ENCODE results near the gene CCDC91. TPM values are rescaled to one million over a fixed set of nuclear protein-coding genes. Genes with fewer than 3 reads are reported as not detected.

The CCDC91 gene
- total RNA-seq, 1 donor from 2014 or later, result 76.6 TPM

DNA sequence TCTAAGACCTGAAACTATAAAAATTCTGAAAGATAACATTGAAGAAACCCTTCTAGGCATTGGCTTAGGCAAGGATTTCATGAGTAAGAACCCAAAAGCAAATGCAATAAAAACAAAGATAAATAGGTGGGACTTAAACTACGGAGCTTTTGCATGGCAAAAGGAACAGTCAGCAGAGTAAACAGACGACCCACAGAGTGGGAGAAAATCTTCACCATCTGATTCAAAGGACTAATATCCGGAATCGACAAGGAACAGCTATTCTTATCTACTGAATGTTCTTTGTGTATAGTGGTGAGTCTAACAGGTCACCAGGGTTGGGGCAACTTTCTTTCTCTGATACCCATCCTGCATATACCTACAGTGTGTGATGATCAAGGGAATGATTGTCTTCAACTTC lies 198.6 kb downstream of the CCDC91 start:
- intact Hi-C loops (cut with DNase I), result no loop called here
- no peak for DNase-seq (ENCODE audit: extremely low spot score in 2 of 2)
- Histone ChIP-seq H3K9me3 (no peaks in the 10 kb centered on the region), H3K36me3 (no peaks in the 10 kb centered on the region), H3K4me3 (no peak overlapping the region), H3K27me3 (no peaks in the 10 kb centered on the region), H3K4me1 (no peaks in the 10 kb centered on the region), H3K27ac (no peak overlapping the region)
- no peak for TF ChIP-seq POLR2AphosphoS5 (IDR thresholded peaks at IDR 0.05; ENCODE audit: insufficient read depth in 1 of 2, low read depth in 1 of 2)
- TF ChIP-seq POLR2A (IDR thresholded peaks at IDR 0.05), result no peak
- TF ChIP-seq, protein P1, sequence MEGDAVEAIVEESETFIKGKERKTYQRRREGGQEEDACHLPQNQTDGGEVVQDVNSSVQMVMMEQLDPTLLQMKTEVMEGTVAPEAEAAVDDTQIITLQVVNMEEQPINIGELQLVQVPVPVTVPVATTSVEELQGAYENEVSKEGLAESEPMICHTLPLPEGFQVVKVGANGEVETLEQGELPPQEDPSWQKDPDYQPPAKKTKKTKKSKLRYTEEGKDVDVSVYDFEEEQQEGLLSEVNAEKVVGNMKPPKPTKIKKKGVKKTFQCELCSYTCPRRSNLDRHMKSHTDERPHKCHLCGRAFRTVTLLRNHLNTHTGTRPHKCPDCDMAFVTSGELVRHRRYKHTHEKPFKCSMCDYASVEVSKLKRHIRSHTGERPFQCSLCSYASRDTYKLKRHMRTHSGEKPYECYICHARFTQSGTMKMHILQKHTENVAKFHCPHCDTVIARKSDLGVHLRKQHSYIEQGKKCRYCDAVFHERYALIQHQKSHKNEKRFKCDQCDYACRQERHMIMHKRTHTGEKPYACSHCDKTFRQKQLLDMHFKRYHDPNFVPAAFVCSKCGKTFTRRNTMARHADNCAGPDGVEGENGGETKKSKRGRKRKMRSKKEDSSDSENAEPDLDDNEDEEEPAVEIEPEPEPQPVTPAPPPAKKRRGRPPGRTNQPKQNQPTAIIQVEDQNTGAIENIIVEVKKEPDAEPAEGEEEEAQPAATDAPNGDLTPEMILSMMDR (IDR thresholded peaks at IDR 0.05), result no peak

DNA sequence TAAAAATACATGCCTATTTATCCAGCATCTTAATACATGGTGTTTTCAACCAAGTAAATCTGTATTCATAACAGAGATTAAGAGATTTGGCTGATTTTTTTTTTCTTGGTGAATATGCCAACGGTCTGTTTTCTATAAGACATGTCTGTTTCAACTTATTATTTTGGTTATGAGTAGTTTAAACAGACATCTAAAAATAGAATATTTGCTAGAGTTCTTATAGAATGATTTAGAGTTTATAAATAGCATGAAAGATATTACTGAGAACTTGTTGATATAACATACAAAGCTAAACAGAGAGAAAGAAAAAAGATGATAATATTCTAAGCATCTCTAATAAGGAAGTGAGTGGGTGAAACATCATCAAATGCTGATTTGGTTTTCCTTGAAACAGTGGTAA lies 199.9 kb downstream of the CCDC91 start:
- Histone ChIP-seq H3K27ac (no peak overlapping the region), H3K27me3 (no peaks in the 10 kb centered on the region), H3K4me3 (no peak overlapping the region), H3K9me3 (no peaks in the 10 kb centered on the region), H3K36me3 (no peaks in the 10 kb centered on the region), H3K4me1 (no peaks in the 10 kb centered on the region)
- intact Hi-C loops (cut with DNase I), result no loop called here
- TF ChIP-seq POLR2A (IDR thresholded peaks at IDR 0.05), result no peak
- no peak for TF ChIP-seq POLR2AphosphoS5 (IDR thresholded peaks at IDR 0.05; ENCODE audit: insufficient read depth in 1 of 2, low read depth in 1 of 2)
- TF ChIP-seq, protein P1 (IDR thresholded peaks at IDR 0.05), result no peak
- no peak for DNase-seq (ENCODE audit: extremely low spot score in 2 of 2)

DNA sequence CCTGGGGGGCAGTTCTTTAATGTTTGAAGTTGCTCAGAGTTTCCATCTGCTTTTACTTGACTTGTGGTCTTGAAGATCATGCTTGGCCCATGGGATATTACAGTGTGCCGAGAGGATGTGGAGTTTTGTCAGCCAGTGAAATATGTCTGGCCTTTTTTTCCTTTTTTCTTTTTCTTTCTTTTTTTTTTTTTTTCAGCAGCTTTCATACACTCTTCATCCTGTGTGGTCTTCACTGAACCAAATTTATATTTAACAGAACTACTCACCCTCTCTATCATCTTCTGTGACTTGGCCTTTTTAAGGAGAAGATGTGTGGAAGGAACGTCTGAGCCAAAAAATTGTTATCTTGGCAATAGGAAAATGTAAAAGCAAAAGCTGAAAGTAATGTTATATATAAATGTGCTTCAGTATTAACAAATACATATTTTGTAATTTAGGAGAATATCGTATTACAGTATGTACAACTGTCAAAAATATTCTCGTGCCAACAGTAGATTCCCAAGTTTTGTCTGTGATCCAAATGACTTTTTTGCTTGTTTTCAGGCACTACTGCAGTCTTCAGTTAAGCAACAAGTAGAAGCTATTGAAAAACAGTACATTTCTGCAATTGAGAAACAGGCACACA lies 200.6 kb downstream of the CCDC91 start:
- Histone ChIP-seq H3K27ac (no peak overlapping the region), H3K4me1 (no peaks in the 10 kb centered on the region), H3K9me3 (no peaks in the 10 kb centered on the region), H3K4me3 (no peak overlapping the region), H3K27me3 (no peaks in the 10 kb centered on the region), H3K36me3 (no peaks in the 10 kb centered on the region)
- TF ChIP-seq, protein P1 (IDR thresholded peaks at IDR 0.05), result no peak
- no peak for TF ChIP-seq POLR2A (IDR thresholded peaks at IDR 0.05)
- TF ChIP-seq POLR2AphosphoS5 (IDR thresholded peaks at IDR 0.05; ENCODE audit: insufficient read depth in 1 of 2, low read depth in 1 of 2), result no peak
- no peak for DNase-seq (ENCODE audit: extremely low spot score in 2 of 2)
- intact Hi-C loops (cut with DNase I), result no loop called here

DNA sequence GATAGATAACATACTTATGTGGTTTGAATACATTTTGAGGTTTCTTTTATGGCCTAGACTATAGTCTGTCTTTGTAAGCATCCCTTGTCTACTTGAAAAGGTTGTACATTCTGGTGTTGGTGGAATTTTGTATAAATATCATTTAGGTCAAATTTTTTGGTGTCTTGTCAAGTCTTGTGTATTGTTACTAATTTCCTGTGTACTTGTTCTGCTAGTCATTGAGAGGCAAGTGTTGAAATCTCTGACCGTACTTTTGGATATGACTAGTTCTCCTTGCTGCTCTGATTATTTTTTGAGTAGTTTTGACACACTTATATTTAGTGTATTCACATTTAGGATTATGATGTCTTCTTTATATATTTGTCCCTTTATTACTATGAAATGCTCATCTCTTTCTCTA lies 219.6 kb downstream of the CCDC91 start:
- intact Hi-C loops (cut with DNase I), result no loop called here
- Histone ChIP-seq H3K9me3 (no peaks in the 10 kb centered on the region), H3K27me3 (no peaks in the 10 kb centered on the region)

More for the DNA sequence above, 219.6 kb downstream of the CCDC91 start:
- Histone ChIP-seq H3K27ac (no peak overlapping the region), H3K4me3 (no peak overlapping the region), H3K36me3 (no peaks in the 10 kb centered on the region), H3K4me1 (no peaks in the 10 kb centered on the region)
- TF ChIP-seq POLR2A (IDR thresholded peaks at IDR 0.05) (no peak), POLR2AphosphoS5 (IDR thresholded peaks at IDR 0.05; ENCODE audit: insufficient read depth in 1 of 2, low read depth in 1 of 2) (no peak)
- TF ChIP-seq, protein P1 (IDR thresholded peaks at IDR 0.05), result no peak
- no peak for DNase-seq (ENCODE audit: extremely low spot score in 2 of 2)

All from vagina (tissue), 2 donors.